Measurements from ENCODE around the gene PDE6D.

PDE6D gene

DNA sequence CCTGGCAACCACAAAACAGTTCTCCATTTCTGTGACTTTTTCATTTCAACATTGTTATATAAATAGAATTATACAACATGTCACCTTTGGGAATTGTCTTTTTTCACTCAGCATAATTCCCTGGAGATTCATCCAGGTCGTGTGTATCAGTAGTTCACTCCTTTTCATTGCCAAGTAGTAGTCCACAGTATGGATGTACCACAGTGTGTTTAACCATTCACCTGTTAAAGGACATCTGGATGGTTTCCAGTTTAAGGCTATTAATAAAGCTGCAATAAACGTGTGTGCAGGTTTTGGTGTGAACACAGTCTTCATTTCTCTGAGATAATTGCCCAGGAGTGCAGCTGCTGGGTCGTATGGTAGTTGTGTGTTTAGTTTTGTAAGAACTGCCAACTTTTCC, 40.8 kb upstream of the PDE6D start:
- ChIA-PET POLR2A (no interaction called here), CTCF (no interaction called here)
- H3K9me3 ChIP-seq (ENCODE audit: control insufficient read depth, insufficient read depth, low read depth, low read length) = peaks cover 4% of the 10 kb centered on the region; the same call in 1 of the 2 replicates
- TF ChIP-seq ZNF561 (tag by site-specific recombination; IDR thresholded peaks at IDR 0.05; ENCODE audit: borderline replicate concordance) (no peak), SP2 (tag by site-specific recombination; IDR thresholded peaks at IDR 0.05) (no peak), ZNF548 (tag by site-specific recombination; IDR thresholded peaks at IDR 0.05) (no peak), ZNF768 (tag by site-specific recombination; IDR thresholded peaks at IDR 0.05) (no peak)
- H3K4me1 ChIP-seq (ENCODE audit: control insufficient read depth, insufficient read depth, low read length) = no peaks in the 10 kb centered on the region
- no peaks in the 10 kb centered on the region; a peak in 1 of 3 replicates for H3K36me3 ChIP-seq (ENCODE audit: control insufficient read depth in 2 of 2, insufficient read depth in 1 of 2, low read length in 2 of 2)
- H3K27ac ChIP-seq (ENCODE audit: extremely low read depth, low read depth, low read length) = no peak overlapping the region
- no peak overlapping the region for H3K4me3 ChIP-seq (ENCODE audit: low read depth, low read length)

DNA sequence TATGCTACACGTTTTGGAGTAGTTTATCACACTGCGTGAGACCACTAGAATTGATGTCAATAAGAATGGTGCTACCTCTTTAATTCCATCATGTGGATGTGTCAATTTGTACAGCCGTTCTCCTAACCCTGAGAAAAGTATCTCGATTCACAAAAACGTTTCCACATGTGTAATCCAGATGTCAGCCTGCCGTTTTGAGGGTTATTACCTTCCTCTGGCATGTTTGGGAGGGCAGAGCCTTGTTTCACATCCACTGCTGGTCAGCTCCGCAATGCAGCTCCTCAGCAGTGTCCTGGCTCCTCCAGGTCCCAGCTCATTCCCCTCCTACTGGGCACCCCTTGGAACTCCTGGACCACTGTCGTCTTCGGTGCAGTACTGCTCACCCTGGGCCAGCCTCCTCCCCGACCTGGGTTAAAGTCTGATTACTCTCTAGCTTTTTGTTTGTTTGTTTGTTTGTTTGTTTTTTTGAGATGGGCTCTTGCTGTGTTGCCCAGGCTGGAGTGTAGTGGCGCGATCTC, 39.8 kb upstream of the PDE6D start:
- CTCF ChIA-PET = no interaction called here
- Histone ChIP-seq H3K4me3 (ENCODE audit: low read depth, low read length) (no peak overlapping the region), H3K9me3 (ENCODE audit: control insufficient read depth, insufficient read depth, low read depth, low read length) (peaks cover 4% of the 10 kb centered on the region; the same call in 1 of the 2 replicates), H3K36me3 (ENCODE audit: control insufficient read depth in 2 of 2, insufficient read depth in 1 of 2, low read length in 2 of 2) (no peaks in the 10 kb centered on the region; a peak in 1 of 3 replicates), H3K4me1 (ENCODE audit: control insufficient read depth, insufficient read depth, low read length) (no peaks in the 10 kb centered on the region), H3K27ac (ENCODE audit: extremely low read depth, low read depth, low read length) (no peak overlapping the region)
- POLR2A ChIA-PET = no interaction called here
- TF ChIP-seq ZNF768 (tag by site-specific recombination; IDR thresholded peaks at IDR 0.05) (no peak), OVOL3 (tag by site-specific recombination; IDR thresholded peaks at IDR 0.05) (no peak), ZNF747 (tag by site-specific recombination; IDR thresholded peaks at IDR 0.05) (no peak), ZNF133 (tag by site-specific recombination; IDR thresholded peaks at IDR 0.05) (no peak), ZNF555 (tag by site-specific recombination; conservative IDR thresholded peaks at IDR 0.05) (no peak), ZNF514 (tag by site-specific recombination; IDR thresholded peaks at IDR 0.05) (no peak), ZNF426 (tag by site-specific recombination; IDR thresholded peaks at IDR 0.05) (no peak), ZSCAN23 (tag by site-specific recombination; IDR thresholded peaks at IDR 0.05) (no peak), SALL2 (tag by site-specific recombination; IDR thresholded peaks at IDR 0.05; ENCODE audit: borderline replicate concordance) (no peak), ZNF248 (tag by site-specific recombination; IDR thresholded peaks at IDR 0.05) (no peak), ZNF324 (tag by site-specific recombination; IDR thresholded peaks at IDR 0.05) (no peak), ZNF529 (tag by site-specific recombination; IDR thresholded peaks at IDR 0.05; ENCODE audit: insufficient replicate concordance) (no peak), ZNF112 (tag by site-specific recombination; IDR thresholded peaks at IDR 0.05) (no peak), YY2 (tag by site-specific recombination; IDR thresholded peaks at IDR 0.05) (no peak), ZNF596 (tag by site-specific recombination; IDR thresholded peaks at IDR 0.05) (no peak), ZXDB (tag by site-specific recombination; IDR thresholded peaks at IDR 0.05) (no peak)
- TF ChIP-seq, protein P1, sequence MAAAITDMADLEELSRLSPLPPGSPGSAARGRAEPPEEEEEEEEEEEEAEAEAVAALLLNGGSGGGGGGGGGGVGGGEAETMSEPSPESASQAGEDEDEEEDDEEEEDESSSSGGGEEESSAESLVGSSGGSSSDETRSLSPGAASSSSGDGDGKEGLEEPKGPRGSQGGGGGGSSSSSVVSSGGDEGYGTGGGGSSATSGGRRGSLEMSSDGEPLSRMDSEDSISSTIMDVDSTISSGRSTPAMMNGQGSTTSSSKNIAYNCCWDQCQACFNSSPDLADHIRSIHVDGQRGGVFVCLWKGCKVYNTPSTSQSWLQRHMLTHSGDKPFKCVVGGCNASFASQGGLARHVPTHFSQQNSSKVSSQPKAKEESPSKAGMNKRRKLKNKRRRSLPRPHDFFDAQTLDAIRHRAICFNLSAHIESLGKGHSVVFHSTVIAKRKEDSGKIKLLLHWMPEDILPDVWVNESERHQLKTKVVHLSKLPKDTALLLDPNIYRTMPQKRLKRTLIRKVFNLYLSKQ (tag by site-specific recombination; IDR thresholded peaks at IDR 0.05; ENCODE audit: borderline replicate concordance) = no peak
- TF ChIP-seq, protein P2, sequence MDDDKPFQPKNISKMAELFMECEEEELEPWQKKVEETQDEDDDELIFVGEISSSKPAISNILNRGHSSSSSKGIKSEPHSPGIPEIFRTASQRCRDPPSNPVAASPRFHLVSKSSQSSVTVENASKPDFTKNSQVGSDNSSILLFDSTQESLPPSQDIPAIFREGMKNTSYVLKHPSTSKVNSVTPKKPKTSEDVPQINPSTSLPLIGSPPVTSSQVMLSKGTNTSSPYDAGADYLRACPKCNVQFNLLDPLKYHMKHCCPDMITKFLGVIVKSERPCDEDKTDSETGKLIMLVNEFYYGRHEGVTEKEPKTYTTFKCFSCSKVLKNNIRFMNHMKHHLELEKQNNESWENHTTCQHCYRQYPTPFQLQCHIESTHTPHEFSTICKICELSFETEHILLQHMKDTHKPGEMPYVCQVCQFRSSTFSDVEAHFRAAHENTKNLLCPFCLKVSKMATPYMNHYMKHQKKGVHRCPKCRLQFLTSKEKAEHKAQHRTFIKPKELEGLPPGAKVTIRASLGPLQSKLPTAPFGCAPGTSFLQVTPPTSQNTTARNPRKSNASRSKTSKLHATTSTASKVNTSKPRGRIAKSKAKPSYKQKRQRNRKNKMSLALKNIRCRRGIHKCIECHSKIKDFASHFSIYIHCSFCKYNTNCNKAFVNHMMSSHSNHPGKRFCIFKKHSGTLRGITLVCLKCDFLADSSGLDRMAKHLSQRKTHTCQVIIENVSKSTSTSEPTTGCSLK (tag by site-specific recombination; IDR thresholded peaks at IDR 0.05) = no peak
- TF ChIP-seq, protein P3, sequence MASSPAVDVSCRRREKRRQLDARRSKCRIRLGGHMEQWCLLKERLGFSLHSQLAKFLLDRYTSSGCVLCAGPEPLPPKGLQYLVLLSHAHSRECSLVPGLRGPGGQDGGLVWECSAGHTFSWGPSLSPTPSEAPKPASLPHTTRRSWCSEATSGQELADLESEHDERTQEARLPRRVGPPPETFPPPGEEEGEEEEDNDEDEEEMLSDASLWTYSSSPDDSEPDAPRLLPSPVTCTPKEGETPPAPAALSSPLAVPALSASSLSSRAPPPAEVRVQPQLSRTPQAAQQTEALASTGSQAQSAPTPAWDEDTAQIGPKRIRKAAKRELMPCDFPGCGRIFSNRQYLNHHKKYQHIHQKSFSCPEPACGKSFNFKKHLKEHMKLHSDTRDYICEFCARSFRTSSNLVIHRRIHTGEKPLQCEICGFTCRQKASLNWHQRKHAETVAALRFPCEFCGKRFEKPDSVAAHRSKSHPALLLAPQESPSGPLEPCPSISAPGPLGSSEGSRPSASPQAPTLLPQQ (tag by site-specific recombination; IDR thresholded peaks at IDR 0.05) = no peak

Measured in HEK293 (cell line).